HG02870 (cell line): Measurements from ENCODE around the gene P2RY6.

ENCODE experiments used
- ATAC-seq: cut with Tn5 transposase; IDR thresholded peaks from one replicate; pipeline ENCODE4 v1.9.1; 2021; ENCODE audit warnings: mild to moderate bottlenecking, moderate library complexity; ENCODE audit not compliant: unreplicated experiment

Gene P2RY6

GRCh38 chr11:73331138-73331916 is 59.2 kb downstream of the P2RY6 start:
- no peak for ATAC-seq

GRCh38 chr11:73333173-73333572 is 61.0 kb downstream of the P2RY6 start:
- ATAC-seq = no peak

- no peak for ATAC-seq
These were observed 61.7 kb downstream of the P2RY6 start for GRCh38 chr11:73333640-73334383.

GRCh38 chr11:73334384-73335203 is 62.5 kb downstream of the P2RY6 start:
- no peak for ATAC-seq

- ATAC-seq = no peak
These were observed 63.2 kb downstream of the P2RY6 start for GRCh38 chr11:73335204-73335923.

GRCh38 chr11:73337846-73338245 is 65.7 kb downstream of the P2RY6 start:
- ATAC-seq = no peak

- no peak for ATAC-seq
These were observed 66.1 kb downstream of the P2RY6 start for GRCh38 chr11:73338279-73338678.

- no peak for ATAC-seq
These were observed 68.0 kb downstream of the P2RY6 start for GRCh38 chr11:73340164-73340563.

- ATAC-seq = no peak
These were observed 70.5 kb downstream of the P2RY6 start for GRCh38 chr11:73342633-73343032.

GRCh38 chr11:73343076-73343873 is 71.1 kb downstream of the P2RY6 start:
- no peak for ATAC-seq

GRCh38 chr11:73344191-73344607 is 72.1 kb downstream of the P2RY6 start:
- ATAC-seq = no peak

- ATAC-seq = no peak
These were observed 73.5 kb downstream of the P2RY6 start for GRCh38 chr11:73345481-73346160.

- no peak for ATAC-seq
These were observed 74.2 kb downstream of the P2RY6 start for GRCh38 chr11:73346186-73346935.

- ATAC-seq = no peak
These were observed 74.9 kb downstream of the P2RY6 start for GRCh38 chr11:73347067-73347466.
